Gastroesophageal sphincter (tissue), 4 donors: ENCODE measurements around the gene OCA2. TPM values are rescaled to one million over a fixed set of nuclear protein-coding genes. Genes with fewer than 3 reads are reported as not detected.

Experiments used
- ATAC-seq: fragments of 150-250 bp; one replicate; pipeline ENCODE4 v1.9.1; 2016; ENCODE audit warnings: mild to moderate bottlenecking, moderate library complexity
- H3K27ac ChIP-seq, 4 donors: fragments of 200-600 bp; sonication (generic) in 3 of 4; 1 replicate in 3 of 4; 2 replicates in 1 of 4; pipeline ENCODE4 v1.5.1; 2016 to 2019
- H3K27me3 ChIP-seq: fragments of 200-600 bp; sonication (generic); one replicate; pipeline ENCODE4 v1.5.1; 2019
- H3K36me3 ChIP-seq, 2 donors: fragments of 200-600 bp; sonication (generic); one replicate each; pipeline ENCODE4 v1.5.1; 2019; ENCODE audit warnings: control low read depth in 1 of 2
- H3K4me1 ChIP-seq, 3 donors: fragments of 200-600 bp; sonication (generic); 1 replicate in 2 of 3; 2 replicates in 1 of 3; pipeline ENCODE4 v1.5.1; 2016 to 2019; ENCODE audit warnings: control low read depth in 2 of 3
- H3K4me3 ChIP-seq, 2 donors: fragments of 200-600 bp; sonication (generic); one replicate each; pipeline ENCODE4 v1.5.1; 2019; ENCODE audit warnings: mild to moderate bottlenecking in 1 of 2, moderate library complexity in 1 of 2
- H3K9me3 ChIP-seq, 3 donors: fragments of 200-600 bp; sonication (generic); one replicate each; pipeline ENCODE4 v1.5.1; 2017 to 2019; ENCODE audit warnings: control low read depth in 2 of 3
- CTCF ChIP-seq, 4 experiments: fragments of 200-600 bp in 2 of 4; fragments of 450-650 bp in 2 of 4; sonication (generic) in 1 of 4; IDR thresholded peaks; one replicate each; pipeline ENCODE4 v1.5.1; 2017 to 2019; ENCODE audit warnings: antibody characterized with exemption in 4 of 4, mild to moderate bottlenecking in 2 of 4, moderate library complexity in 2 of 4
- EP300 ChIP-seq: sonication (generic); formaldehyde crosslinking; IDR thresholded peaks from one replicate; pipeline ENCODE4 v1.6.1; 2017; ENCODE audit warnings: antibody characterized with exemption, mild to moderate bottlenecking
- POLR2A ChIP-seq, 2 donors: fragments of 450-650 bp; IDR thresholded peaks; one replicate each; pipeline ENCODE4 v1.6.1; 2017; ENCODE audit warnings: antibody characterized with exemption in 2 of 2, mild to moderate bottlenecking in 2 of 2, moderate library complexity in 1 of 2
- POLR2AphosphoS5 ChIP-seq: sonication (generic); formaldehyde crosslinking; IDR thresholded peaks from one replicate; pipeline ENCODE4 v1.6.1; 2017; ENCODE audit warnings: antibody characterized with exemption
- WGBS, 2 donors: methylation state at CpG; one replicate each; pipeline ENCODE4 v1.1.5; 2018; ENCODE audit warnings: low coverage in 1 of 2; 5-methylcytosine and 5-hydroxymethylcytosine counted together
- total RNA-seq, 4 donors: library from RNA; depleted of rRNA; stranded (reverse); fragments of >200 nt; gene quantifications; one replicate each; pipeline ENCODE4 v1.1.0, GENCODE V29; 2016

The OCA2 gene
- total RNA-seq, 4 donors from 2014 or later, result 0.40 to 2.0 (median 1.1) TPM; not detected in 1

GRCh38 chr15:28058082-28058481 lies 41.0 kb downstream of the OCA2 start:
- no peak for TF ChIP-seq POLR2A (IDR thresholded peaks at IDR 0.05)
- H3K27ac ChIP-seq, result no peak overlapping the region
- ATAC-seq, result no peak
- no CpG with 5 or more reads among the region's 6 CpGs for WGBS, 2 donors
- H3K4me1 ChIP-seq, result no peaks in the 10 kb centered on the region
- no peak overlapping the region for H3K4me3 ChIP-seq
- no peaks in the 10 kb centered on the region for H3K27me3 ChIP-seq
- H3K36me3 ChIP-seq, result no peaks in the 10 kb centered on the region
- H3K9me3 ChIP-seq, result peaks cover 0 to 12% (median 0%) of the 10 kb centered on the region in 3 donors

- no peak overlapping the region for H3K4me3 ChIP-seq
- H3K27me3 ChIP-seq, result no peaks in the 10 kb centered on the region
- no peaks in the 10 kb centered on the region for H3K4me1 ChIP-seq
- H3K36me3 ChIP-seq, result no peaks in the 10 kb centered on the region
- WGBS, 2 donors, result 20 to 45% methylated on average over 1 to 2 of the region's 5 CpGs
- TF ChIP-seq CTCF (IDR thresholded peaks at IDR 0.05) (no peak), POLR2A (IDR thresholded peaks at IDR 0.05) (no peak), POLR2AphosphoS5 (no peak)
- H3K9me3 ChIP-seq, result peaks cover 0 to 7% (median 0%) of the 10 kb centered on the region in 3 donors
- no peak for ATAC-seq
- H3K27ac ChIP-seq, result no peak overlapping the region
Measured at GRCh38 chr15:28051955-28052633, 47.0 kb downstream of the OCA2 start.

GRCh38 chr15:28049581-28049980 lies 49.5 kb downstream of the OCA2 start:
- no peaks in the 10 kb centered on the region for H3K4me1 ChIP-seq
- WGBS, 2 donors, result 57 to 71% methylated on average over 3 of the region's 3 CpGs
- H3K4me3 ChIP-seq, result no peak overlapping the region
- H3K27me3 ChIP-seq, result peaks cover 5% of the 10 kb centered on the region
- H3K36me3 ChIP-seq, result no peaks in the 10 kb centered on the region
- ATAC-seq, result no peak
- H3K27ac ChIP-seq, result no peak overlapping the region
- peaks cover 0 to 7% (median 0%) of the 10 kb centered on the region in 3 donors for H3K9me3 ChIP-seq
- no peak for TF ChIP-seq CTCF (IDR thresholded peaks at IDR 0.05)
- no peak for TF ChIP-seq POLR2A (IDR thresholded peaks at IDR 0.05)
- no peak for TF ChIP-seq EP300
- TF ChIP-seq POLR2AphosphoS5, result no peak

- Histone ChIP-seq H3K4me1 (no peaks in the 10 kb centered on the region), H3K27me3 (peaks cover 5% of the 10 kb centered on the region), H3K36me3 (no peaks in the 10 kb centered on the region), H3K27ac (no peak overlapping the region), H3K9me3 (peaks cover 0 to 7% (median 0%) of the 10 kb centered on the region in 3 donors), H3K4me3 (no peak overlapping the region)
- no peak for ATAC-seq
- 62 to 75% methylated on average over 2 to 3 of the region's 3 CpGs for WGBS, 2 donors
- TF ChIP-seq POLR2A (IDR thresholded peaks at IDR 0.05) (no peak), CTCF (IDR thresholded peaks at IDR 0.05) (no peak), EP300 (no peak), POLR2AphosphoS5 (no peak)
Measured at GRCh38 chr15:28047277-28047676, 51.8 kb downstream of the OCA2 start.

GRCh38 chr15:28044121-28044672 lies 54.9 kb downstream of the OCA2 start:
- Histone ChIP-seq H3K36me3 (no peaks in the 10 kb centered on the region), H3K27ac (no peak overlapping the region), H3K27me3 (peaks cover 5% of the 10 kb centered on the region), H3K9me3 (peaks cover 0 to 7% (median 0%) of the 10 kb centered on the region in 3 donors), H3K4me3 (no peak overlapping the region), H3K4me1 (no peaks in the 10 kb centered on the region)
- no peak for TF ChIP-seq CTCF (IDR thresholded peaks at IDR 0.05)
- TF ChIP-seq EP300, result no peak
- TF ChIP-seq POLR2A (IDR thresholded peaks at IDR 0.05), result no peak
- no peak for TF ChIP-seq POLR2AphosphoS5
- ATAC-seq, result no peak
- 72 to 89% methylated on average over 4 to 5 of the region's 5 CpGs for WGBS, 2 donors
